B cell (primary cell): ENCODE measurements around the gene COBL. TPM values are rescaled to one million over a fixed set of nuclear protein-coding genes. Genes with fewer than 3 reads are reported as not detected.

Experiments used
- ATAC-seq: fragments of 200-7000 bp; cut with Tn5 transposase; one replicate; pipeline ENCODE4 v1.10.0; 2021; ENCODE audit warnings: low read depth, mild to moderate bottlenecking, moderate number of reproducible peaks, moderate library complexity
- CTCF ChIA-PET: fragments of 350-600 bp; sonication (Branson Sonifier 250); formaldehyde crosslinking; loops from one replicate; lab custom pipeline; 2021; ENCODE audit warnings: antibody characterized with exemption, inconsistent platforms; lab: Charles Lee
- POLR2A ChIA-PET: fragments of 350-600 bp; sonication (Branson Sonifier 250); formaldehyde crosslinking; loops from one replicate; lab custom pipeline; 2021; ENCODE audit warnings: antibody characterized with exemption; lab: Charles Lee
- DNase-seq: peaks from one replicate; pipeline ENCODE4 v3.0.0; 2013
- H2AFZ ChIP-seq: 2 replicates; pipeline ENCODE4 v1.6.1; 2012; ENCODE audit warnings: mild to moderate bottlenecking, low read depth, low read length; ENCODE audit not compliant: insufficient read depth, poor library complexity, severe bottlenecking
- H3K27ac ChIP-seq, 2 donors: 1 replicate in 1 of 2; 2 replicates in 1 of 2; pipeline ENCODE4 v1.5.1; 2012 to 2013; ENCODE audit warnings: low read length in 2 of 2, mild to moderate bottlenecking in 2 of 2, moderate library complexity in 1 of 2
- H3K27me3 ChIP-seq, 4 experiments: fragments of 200-600 bp in 1 of 4; sonication (generic) in 1 of 4; replicated peaks in 1 of 4; 1 replicate in 2 of 4; 2 replicates in 2 of 4; pipeline versions ENCODE4 v1.6.1 to v1.7.0; 2013 to 2016; ENCODE audit warnings: low read length in 3 of 4, mild to moderate bottlenecking in 2 of 4, mixed read lengths in 1 of 4, moderate library complexity in 1 of 4; ENCODE audit not compliant: insufficient read depth in 4 of 4, control insufficient read depth in 3 of 4; ENCODE audit errors: control extremely low read depth in 1 of 4
- H3K36me3 ChIP-seq, 2 experiments: replicated peaks in 1 of 2; 1 replicate in 1 of 2; 2 replicates in 1 of 2; pipeline versions ENCODE4 v1.6.1 to v1.7.1; 2013; ENCODE audit warnings: low read length in 1 of 2; ENCODE audit not compliant: insufficient read depth in 2 of 2, control insufficient read depth in 1 of 2; ENCODE audit errors: control extremely low read depth in 1 of 2, extremely low read depth in 1 of 2
- H3K4me1 ChIP-seq, 2 donors: fragments of 200-600 bp in 1 of 2; sonication (generic) in 1 of 2; 1 replicate in 1 of 2; 2 replicates in 1 of 2; pipeline versions ENCODE4 v1.5.1 to v1.6.1; 2013 to 2017; ENCODE audit warnings: low read length in 2 of 2; ENCODE audit not compliant: control insufficient read depth in 2 of 2, insufficient read depth in 2 of 2
- H3K4me2 ChIP-seq: replicated peaks from 2 replicates; pipeline ENCODE3; 2012; ENCODE audit warnings: mild to moderate bottlenecking, low read depth, low read length; ENCODE audit not compliant: poor library complexity, severe bottlenecking
- H3K4me3 ChIP-seq, 5 experiments: fragments of 200-600 bp in 1 of 5; sonication (generic) in 1 of 5; 1 replicate in 3 of 5; 2 replicates in 2 of 5; pipeline versions ENCODE4 v1.5.1 to v1.7.0; 2011 to 2016; ENCODE audit warnings: low read length in 4 of 5, mild to moderate bottlenecking in 4 of 5, low read depth in 2 of 5, control low read depth in 1 of 5, moderate library complexity in 1 of 5; ENCODE audit not compliant: insufficient read depth in 1 of 5; ENCODE audit errors: control extremely low read depth in 1 of 5, extremely low read depth in 1 of 5
- H3K79me2 ChIP-seq: fragments of 200-600 bp; sonication (generic); one replicate; pipeline ENCODE4 v1.6.0; 2016; ENCODE audit warnings: low read length; ENCODE audit not compliant: control insufficient read depth, insufficient read depth
- H3K9ac ChIP-seq: fragments of 200-600 bp; sonication (generic); 2 replicates; pipeline ENCODE4 v1.6.1; 2017; ENCODE audit warnings: mild to moderate bottlenecking, low read length, moderate library complexity
- H3K9me3 ChIP-seq, 3 donors: one replicate each; pipeline versions ENCODE4 v1.6.1 to v1.7.1; 2013; ENCODE audit warnings: low read length in 2 of 3; ENCODE audit not compliant: control insufficient read depth in 2 of 3, insufficient read depth in 1 of 3; ENCODE audit errors: control extremely low read depth in 1 of 3
- H4K20me1 ChIP-seq: 2 replicates; pipeline ENCODE4 v1.6.0; 2012; ENCODE audit warnings: mild to moderate bottlenecking, low read length; ENCODE audit not compliant: insufficient read depth, control insufficient read depth, poor library complexity, severe bottlenecking
- H3K27ac Mint-ChIP-seq: one replicate; pipeline ENCODE4 v1.8.0; 2021; ENCODE audit warnings: mixed read lengths
- H3K27me3 Mint-ChIP-seq: one replicate; pipeline ENCODE4 v1.8.0; 2021; ENCODE audit warnings: mixed read lengths
- H3K4me1 Mint-ChIP-seq: one replicate; pipeline ENCODE4 v1.8.0; 2021; ENCODE audit warnings: mixed read lengths
- H3K4me3 Mint-ChIP-seq: one replicate; pipeline ENCODE4 v1.8.0; 2021; ENCODE audit warnings: mixed read lengths
- H3K9me3 Mint-ChIP-seq: one replicate; pipeline ENCODE4 v1.8.0; 2022; ENCODE audit warnings: mixed read lengths; ENCODE audit not compliant: insufficient read depth
- EZH2 ChIP-seq: IDR thresholded peaks from 2 replicates; pipeline ENCODE4 v1.6.1; 2012; ENCODE audit warnings: borderline replicate concordance, low read depth, mild to moderate bottlenecking, moderate library complexity, low read length; ENCODE audit not compliant: insufficient read depth, poor library complexity, severe bottlenecking
- WGBS: methylation state at CpG from one replicate; pipeline ENCODE4 v1.1.5; 2013; ENCODE audit warnings: missing lambda C conversion rate; ENCODE audit not compliant: insufficient coverage; 5-methylcytosine and 5-hydroxymethylcytosine counted together
- intact Hi-C: fragments of 100-400 bp; cut with micrococcal nuclease; formaldehyde crosslinking; loops from one replicate; pipeline ENCODE4 v1.10.0; 2022
- polyA plus RNA-seq: library from polyadenylated mRNA; depleted of rRNA; stranded (reverse); fragments of >200 nt; gene quantifications from 2 replicates; pipeline ENCODE4 v1.2.3, GENCODE V29; 2012
- total RNA-seq, 2 donors: library from RNA; stranded (reverse); fragments of 120-200 nt in 1 of 2; gene quantifications; 1 replicate in 1 of 2; 2 replicates in 1 of 2; pipeline versions ENCODE4 v1.2.3 to v1.2.4, GENCODE V29; 2013 to 2022
- TF ChIP-seq, protein P1 (sequence below): fragments of 200-600 bp; IDR thresholded peaks from one replicate; pipeline ENCODE4 v1.8.0; 2022; ENCODE audit warnings: antibody characterized with exemption, mild to moderate bottlenecking

The COBL gene
- total and polyA plus RNA-seq, 2 donors (not counting 1 experiment from before 2014, with no cell fraction given), result not detected

DNA sequence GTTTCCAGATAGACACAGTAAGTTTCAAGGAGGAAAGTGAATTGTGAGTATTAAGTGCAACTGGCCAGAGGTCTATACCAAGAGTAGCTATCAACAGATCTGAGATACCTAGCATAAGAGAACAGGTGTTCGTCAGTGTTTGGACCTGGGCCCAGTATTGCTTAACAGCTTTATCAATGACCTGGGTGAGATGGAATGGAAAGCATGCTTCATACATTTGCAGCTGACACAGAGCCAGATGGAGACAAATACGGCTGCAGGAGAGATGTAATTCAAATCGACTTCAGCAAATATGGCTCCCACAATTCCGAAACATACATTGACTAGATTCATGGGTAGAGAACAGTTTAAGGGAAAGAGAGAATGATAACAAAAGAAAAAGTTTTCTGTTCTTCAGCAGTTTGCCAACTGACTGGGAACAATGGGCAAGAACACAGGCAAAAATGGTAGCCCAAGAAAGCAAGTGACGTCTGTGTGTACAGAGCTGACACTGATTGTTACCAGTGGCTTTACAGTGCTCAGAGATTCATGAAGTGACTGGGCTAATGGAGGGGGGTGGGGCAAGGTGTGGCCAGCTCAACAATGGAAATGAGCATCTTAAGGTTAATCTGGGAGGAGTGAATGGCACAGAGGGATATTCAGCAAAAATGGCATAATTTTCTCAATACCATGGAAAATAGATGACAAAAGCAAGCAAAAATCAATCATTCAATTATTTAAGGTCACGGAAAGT, 28.0 kb upstream of the COBL start:
- ChIA-PET POLR2A (no interaction called here), CTCF (no interaction called here)
- Histone ChIP-seq H2AFZ (no peak overlapping the region), H3K4me3 (no peak overlapping the region), H3K4me1 (no peaks in the 10 kb centered on the region), H3K9ac (no peak overlapping the region), H4K20me1 (no peaks in the 10 kb centered on the region), H3K36me3 (no peaks in the 10 kb centered on the region), H3K27me3 (peaks cover 0 to 3% (median 0%) of the 10 kb centered on the region in 4 experiments), H3K4me2 (no peak overlapping the region), H3K79me2 (no peaks in the 10 kb centered on the region), H3K27ac (no peak overlapping the region), H3K9me3 (no peaks in the 10 kb centered on the region)
- no peak overlapping the region for H3K4me3 Mint-ChIP-seq
- intact Hi-C loops, result no loop called here
- no peaks in the 10 kb centered on the region for H3K9me3 Mint-ChIP-seq
- ATAC-seq (no peak), DNase-seq (no peak)
- TF ChIP-seq, protein P1, sequence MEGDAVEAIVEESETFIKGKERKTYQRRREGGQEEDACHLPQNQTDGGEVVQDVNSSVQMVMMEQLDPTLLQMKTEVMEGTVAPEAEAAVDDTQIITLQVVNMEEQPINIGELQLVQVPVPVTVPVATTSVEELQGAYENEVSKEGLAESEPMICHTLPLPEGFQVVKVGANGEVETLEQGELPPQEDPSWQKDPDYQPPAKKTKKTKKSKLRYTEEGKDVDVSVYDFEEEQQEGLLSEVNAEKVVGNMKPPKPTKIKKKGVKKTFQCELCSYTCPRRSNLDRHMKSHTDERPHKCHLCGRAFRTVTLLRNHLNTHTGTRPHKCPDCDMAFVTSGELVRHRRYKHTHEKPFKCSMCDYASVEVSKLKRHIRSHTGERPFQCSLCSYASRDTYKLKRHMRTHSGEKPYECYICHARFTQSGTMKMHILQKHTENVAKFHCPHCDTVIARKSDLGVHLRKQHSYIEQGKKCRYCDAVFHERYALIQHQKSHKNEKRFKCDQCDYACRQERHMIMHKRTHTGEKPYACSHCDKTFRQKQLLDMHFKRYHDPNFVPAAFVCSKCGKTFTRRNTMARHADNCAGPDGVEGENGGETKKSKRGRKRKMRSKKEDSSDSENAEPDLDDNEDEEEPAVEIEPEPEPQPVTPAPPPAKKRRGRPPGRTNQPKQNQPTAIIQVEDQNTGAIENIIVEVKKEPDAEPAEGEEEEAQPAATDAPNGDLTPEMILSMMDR, result no peak
- TF ChIP-seq EZH2, result no peak
- no peak overlapping the region for H3K27ac Mint-ChIP-seq
- 98% methylated on average over 4 of the region's 6 CpGs for WGBS
- H3K27me3 Mint-ChIP-seq, result no peaks in the 10 kb centered on the region
- no peaks in the 10 kb centered on the region for H3K4me1 Mint-ChIP-seq

DNA sequence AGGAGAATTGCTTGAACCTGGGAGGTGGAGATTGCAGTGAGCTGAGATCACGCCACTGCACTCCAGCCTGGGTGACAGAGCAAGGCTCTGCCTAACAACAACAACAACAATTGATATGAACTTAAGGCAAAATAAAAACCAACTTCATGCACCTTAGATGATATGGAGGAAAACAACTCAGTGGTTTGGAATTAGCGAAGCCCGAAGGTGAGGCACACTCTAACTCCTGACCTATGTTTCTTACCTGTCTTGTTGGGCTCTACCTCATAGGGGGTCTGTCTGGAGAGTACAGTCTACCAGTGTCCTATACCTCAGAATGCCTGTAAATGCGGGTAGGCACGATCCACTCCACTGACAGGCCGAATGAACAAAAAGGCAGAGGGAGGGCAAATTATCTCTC, 24.3 kb upstream of the COBL start:
- H3K9me3 Mint-ChIP-seq, result no peaks in the 10 kb centered on the region

More for the DNA sequence above, 24.3 kb upstream of the COBL start:
- H3K27ac Mint-ChIP-seq, result no peak overlapping the region
- no peaks in the 10 kb centered on the region for H3K9me3 ChIP-seq
- no peaks in the 10 kb centered on the region for H3K4me1 ChIP-seq
- peaks cover 0 to 3% (median 0%) of the 10 kb centered on the region in 4 experiments for H3K27me3 ChIP-seq
- no peak overlapping the region for H3K4me3 ChIP-seq
- H3K27ac ChIP-seq, result no peak overlapping the region
- no peak overlapping the region for H3K4me3 Mint-ChIP-seq
- H3K4me2 ChIP-seq, result no peak overlapping the region
- WGBS, result 96% methylated on average over 3 of the region's 6 CpGs
- DNase-seq, result no peak
- no peaks in the 10 kb centered on the region for H3K4me1 Mint-ChIP-seq
- H3K36me3 ChIP-seq, result no peaks in the 10 kb centered on the region
- TF ChIP-seq, protein P1, result no peak
- TF ChIP-seq EZH2, result no peak
- H3K9ac ChIP-seq, result no peak overlapping the region
- H3K79me2 ChIP-seq, result no peaks in the 10 kb centered on the region
- POLR2A ChIA-PET, result no interaction called here
- CTCF ChIA-PET, result no interaction called here
- intact Hi-C loops, result no loop called here
- H4K20me1 ChIP-seq, result no peaks in the 10 kb centered on the region
- ATAC-seq, result no peak
- no peak overlapping the region for H2AFZ ChIP-seq
- H3K27me3 Mint-ChIP-seq, result no peaks in the 10 kb centered on the region
